Right lobe of liver (tissue), 4 donors: ENCODE measurements around the gene SAMD5.

Source experiments
- CTCF ChIP-seq, 4 donors: fragments of 200-600 bp in 3 of 4; fragments of 450-650 bp in 1 of 4; IDR thresholded peaks; one replicate each; pipeline versions ENCODE4 v1.5.1 to v1.8.0; 2016 to 2022; ENCODE audit warnings: antibody characterized with exemption in 4 of 4, mild to moderate bottlenecking in 2 of 4
- POLR2A ChIP-seq: fragments of 450-650 bp; IDR thresholded peaks from one replicate; pipeline ENCODE4 v1.6.1; 2017; ENCODE audit warnings: antibody characterized with exemption, mild to moderate bottlenecking
- donor health status: DM: no; HTN: no; CAD: no.
- donor health status: DM: no; HTN: no; CAD: no.
- donor health status: DM: no; HTN: yes; CAD: no.

GRCh38 chr6:147595961-147596360, 87.5 kb downstream of the SAMD5 start:
- TF ChIP-seq POLR2A = no peak
- no peak for TF ChIP-seq CTCF (IDR thresholded peaks at IDR 0.05)
